Measurements from ENCODE around the gene RNF208.
A peak's percentile ranks its signal among the peaks of the same experiment; 100 is the strongest.

DNA sequence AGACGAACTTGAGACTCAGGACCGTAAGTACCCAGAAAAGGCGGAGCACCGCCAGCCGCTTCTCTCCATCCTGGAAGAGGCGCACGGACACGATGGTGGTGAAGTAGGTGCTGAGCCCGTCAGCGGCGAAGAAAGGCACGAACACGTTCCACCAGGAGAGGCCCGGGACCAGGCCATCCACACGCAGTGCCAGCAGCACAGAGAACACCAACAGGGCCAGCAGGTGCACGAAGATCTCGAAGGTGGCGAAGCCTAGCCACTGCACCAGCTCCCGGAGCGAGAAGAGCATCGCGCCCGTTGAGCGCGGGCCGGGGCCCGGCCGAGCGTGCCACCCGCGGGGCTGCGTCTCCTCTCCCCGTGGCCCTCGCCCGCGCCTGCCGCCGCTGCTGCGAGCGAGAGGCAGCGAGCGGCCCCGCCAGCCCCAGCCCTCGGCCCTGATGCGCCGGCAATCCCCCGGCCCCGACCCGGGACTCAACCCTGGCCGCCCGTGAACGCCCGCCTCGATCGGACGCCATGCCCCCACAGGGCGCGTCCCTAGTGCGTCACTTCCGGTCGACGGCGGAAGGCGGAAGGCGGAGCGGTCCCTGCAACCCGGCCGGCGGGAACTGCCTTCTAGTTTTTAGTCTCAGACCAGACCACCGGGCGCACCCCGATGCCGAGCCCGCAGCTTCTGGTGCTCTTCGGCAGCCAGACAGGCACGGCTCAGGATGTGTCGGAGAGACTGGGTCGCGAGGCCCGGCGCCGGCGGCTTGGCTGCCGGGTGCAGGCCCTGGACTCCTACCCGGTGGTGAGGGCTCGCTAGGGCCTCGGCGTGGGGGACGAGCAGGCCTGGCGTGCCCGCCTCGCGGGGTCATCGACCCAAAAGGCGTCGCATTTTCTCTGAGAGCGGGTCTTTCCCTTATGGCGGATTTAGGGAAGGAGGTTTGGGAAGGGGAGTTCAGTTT lies 16.6 kb downstream of the RNF208 start, which contains the start of the genes NDOR1 and TMEM203:
- TF ChIP-seq HLTF (IDR thresholded peaks at IDR 0.05) (no peak), GABPA (tag; conservative IDR thresholded peaks at IDR 0.05; ENCODE audit: low read depth) (peak; percentile 99), SPI1 (IDR thresholded peaks at IDR 0.05; ENCODE audit: borderline replicate concordance, low read depth, low read length) (no peak), FOXK1 (CRISPR knock-in tag; IDR thresholded peaks at IDR 0.05; ENCODE audit: borderline replicate concordance) (0 out of 2 replicates have a peak, but pooled peaks have one; percentile 64)
- TF ChIP-seq, protein P1, sequence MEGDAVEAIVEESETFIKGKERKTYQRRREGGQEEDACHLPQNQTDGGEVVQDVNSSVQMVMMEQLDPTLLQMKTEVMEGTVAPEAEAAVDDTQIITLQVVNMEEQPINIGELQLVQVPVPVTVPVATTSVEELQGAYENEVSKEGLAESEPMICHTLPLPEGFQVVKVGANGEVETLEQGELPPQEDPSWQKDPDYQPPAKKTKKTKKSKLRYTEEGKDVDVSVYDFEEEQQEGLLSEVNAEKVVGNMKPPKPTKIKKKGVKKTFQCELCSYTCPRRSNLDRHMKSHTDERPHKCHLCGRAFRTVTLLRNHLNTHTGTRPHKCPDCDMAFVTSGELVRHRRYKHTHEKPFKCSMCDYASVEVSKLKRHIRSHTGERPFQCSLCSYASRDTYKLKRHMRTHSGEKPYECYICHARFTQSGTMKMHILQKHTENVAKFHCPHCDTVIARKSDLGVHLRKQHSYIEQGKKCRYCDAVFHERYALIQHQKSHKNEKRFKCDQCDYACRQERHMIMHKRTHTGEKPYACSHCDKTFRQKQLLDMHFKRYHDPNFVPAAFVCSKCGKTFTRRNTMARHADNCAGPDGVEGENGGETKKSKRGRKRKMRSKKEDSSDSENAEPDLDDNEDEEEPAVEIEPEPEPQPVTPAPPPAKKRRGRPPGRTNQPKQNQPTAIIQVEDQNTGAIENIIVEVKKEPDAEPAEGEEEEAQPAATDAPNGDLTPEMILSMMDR (IDR thresholded peaks at IDR 0.05 in 2 of 3, conservative IDR thresholded peaks at IDR 0.05 in 1 of 3; ENCODE audit: insufficient read depth in 2 of 3, low read depth in 1 of 3, low read length in 3 of 3): no peak

All from K562 (cell line).